IMR-90 (cell line): ENCODE data around the gene VEPH1. TPM values are rescaled to one million over a fixed set of nuclear protein-coding genes. Genes with fewer than 3 reads are reported as not detected.

Source experiments
- ATAC-seq: fragments of 200-7000 bp; cut with Tn5 transposase; 2 replicates; pipeline ENCODE4 v1.9.1; 2020; ENCODE audit warnings: low read depth, mild to moderate bottlenecking, moderate library complexity
- BruUV-seq: library from RNA; stranded (reverse); fragments of 400-500 nt; replicated peaks from 2 replicates; lab custom pipeline; 2021; lab: Mats Ljungman, UMichigan
- CTCF ChIA-PET: fragments of 300-600 bp; formaldehyde crosslinking; extraction: SDS; loops from one replicate; lab custom pipeline; 2021; ENCODE audit warnings: antibody characterized with exemption; lab: Yijun Ruan, JAX
- POLR2A ChIA-PET: fragments of 300-600 bp; sonication (Branson Sonifier 250); formaldehyde crosslinking; loops from one replicate; lab custom pipeline; 2022; ENCODE audit warnings: antibody characterized with exemption; ENCODE audit not compliant: unreplicated experiment; lab: Charles Lee
- DNase-seq: peaks from one replicate; pipeline ENCODE4 v3.0.0; 2013
- H2AFZ ChIP-seq: replicated peaks from 2 replicates; pipeline ENCODE3; 2013; ENCODE audit warnings: low read length, mild to moderate bottlenecking; ENCODE audit not compliant: poor library complexity
- H2AK5ac ChIP-seq: 2 replicates; pipeline ENCODE4 v1.6.1; 2013; ENCODE audit warnings: low read depth, low read length, inconsistent platforms
- H2AK9ac ChIP-seq: replicated peaks from 2 replicates; pipeline ENCODE3; 2013; ENCODE audit warnings: mild to moderate bottlenecking, low read depth, low read length, moderate library complexity; ENCODE audit not compliant: poor library complexity
- H2BK120ac ChIP-seq: 2 replicates; pipeline ENCODE4 v1.6.1; 2013; ENCODE audit warnings: low read depth, low read length, inconsistent platforms
- H2BK15ac ChIP-seq: 3 replicates; pipeline ENCODE4 v1.6.1; 2013; ENCODE audit warnings: low read depth, low read length, inconsistent platforms
- H2BK20ac ChIP-seq: 2 replicates; pipeline ENCODE4 v1.6.1; 2013; ENCODE audit warnings: low read depth, mild to moderate bottlenecking, inconsistent platforms, low read length, moderate library complexity
- H2BK5ac ChIP-seq: 2 replicates; pipeline ENCODE4 v1.6.1; 2013; ENCODE audit warnings: mild to moderate bottlenecking, low read depth, low read length, inconsistent platforms; ENCODE audit not compliant: poor library complexity, severe bottlenecking
- H3K14ac ChIP-seq: replicated peaks from 2 replicates; pipeline ENCODE4 v1.6.1; 2013; ENCODE audit warnings: low read depth, low read length, inconsistent platforms
- H3K18ac ChIP-seq: 2 replicates; pipeline ENCODE4 v1.6.1; 2013; ENCODE audit warnings: low read depth, low read length, control low read depth
- H3K23ac ChIP-seq: 2 replicates; pipeline ENCODE4 v1.6.1; 2013; ENCODE audit warnings: low read depth, low read length, inconsistent platforms
- H3K27ac ChIP-seq: 2 replicates; pipeline ENCODE4 v1.5.1; 2013; ENCODE audit warnings: mild to moderate bottlenecking, control low read depth, low read length; ENCODE audit not compliant: insufficient read depth
- H3K27me3 ChIP-seq: 2 replicates; pipeline ENCODE4 v1.6.1; 2013; ENCODE audit warnings: low read length; ENCODE audit not compliant: control insufficient read depth, insufficient read depth
- H3K36me3 ChIP-seq: 2 replicates; pipeline ENCODE4 v1.6.1; 2013; ENCODE audit warnings: low read length, mixed read lengths; ENCODE audit not compliant: control insufficient read depth, insufficient read depth
- H3K4ac ChIP-seq: 2 replicates; pipeline ENCODE4 v1.6.1; 2013; ENCODE audit warnings: low read depth, low read length, inconsistent platforms
- H3K4me1 ChIP-seq: 2 replicates; pipeline ENCODE4 v1.6.1; 2013; ENCODE audit warnings: low read length, mixed read lengths; ENCODE audit not compliant: control insufficient read depth, insufficient read depth
- H3K4me2 ChIP-seq: 2 replicates; pipeline ENCODE4 v1.6.1; 2013; ENCODE audit warnings: low read depth, mild to moderate bottlenecking, control low read depth, low read length, moderate library complexity
- H3K4me3 ChIP-seq: 2 replicates; pipeline ENCODE4 v1.5.1; 2013; ENCODE audit warnings: low read depth, mild to moderate bottlenecking, control low read depth, low read length, moderate library complexity; ENCODE audit not compliant: insufficient read depth
- H3K56ac ChIP-seq: 2 replicates; pipeline ENCODE4 v1.6.1; 2013; ENCODE audit warnings: low read length, inconsistent platforms; ENCODE audit not compliant: insufficient read depth; ENCODE audit errors: extremely low read depth
- H3K79me1 ChIP-seq, 2 experiments: 2 replicates each; pipeline ENCODE4 v1.6.1; 2013; ENCODE audit warnings: low read length in 2 of 2, inconsistent platforms in 1 of 2, low read depth in 1 of 2
- H3K9ac ChIP-seq: 2 replicates; pipeline ENCODE4 v1.6.1; 2013; ENCODE audit warnings: low read depth, low read length, control low read depth
- H3K9me1 ChIP-seq: 2 replicates; pipeline ENCODE4 v1.6.1; 2013; ENCODE audit warnings: low read length, inconsistent platforms; ENCODE audit not compliant: insufficient read depth
- H3K9me3 ChIP-seq: 2 replicates; pipeline ENCODE4 v1.6.1; 2013; ENCODE audit warnings: low read length; ENCODE audit not compliant: control insufficient read depth, insufficient read depth
- H4K20me1 ChIP-seq: 2 replicates; pipeline ENCODE4 v1.6.1; 2013; ENCODE audit warnings: low read length, inconsistent platforms; ENCODE audit not compliant: insufficient read depth
- H4K5ac ChIP-seq: 2 replicates; pipeline ENCODE4 v1.6.1; 2013; ENCODE audit warnings: mild to moderate bottlenecking, low read depth, low read length, control low read depth
- H4K8ac ChIP-seq, 2 experiments: 2 replicates each; pipeline ENCODE4 v1.6.1; 2013; ENCODE audit warnings: low read depth in 2 of 2, low read length in 2 of 2, control low read depth in 1 of 2, inconsistent platforms in 1 of 2
- H4K91ac ChIP-seq: 2 replicates; pipeline ENCODE4 v1.6.1; 2013; ENCODE audit warnings: low read depth, low read length, inconsistent platforms; ENCODE audit not compliant: insufficient read depth
- BHLHE40 ChIP-seq: fragments of 150-350 bp; IDR thresholded peaks from 2 replicates; pipeline ENCODE4 v1.6.1; 2016; ENCODE audit warnings: mild to moderate bottlenecking, low read depth, low read length
- CEBPB ChIP-seq: IDR thresholded peaks from 2 replicates; pipeline ENCODE4 v1.6.1; 2012; ENCODE audit warnings: low read depth, low read length, improper control_type of control experiment
- CHD1 ChIP-seq: IDR thresholded peaks from 2 replicates; pipeline ENCODE4 v1.6.1; 2012; ENCODE audit warnings: low read depth, low read length, improper control_type of control experiment
- FOS ChIP-seq: fragments of 150-350 bp; IDR thresholded peaks from 2 replicates; pipeline ENCODE4 v1.6.1; 2016; ENCODE audit warnings: low read depth, low read length
- MAFK ChIP-seq: IDR thresholded peaks from 2 replicates; pipeline ENCODE4 v1.6.1; 2012; ENCODE audit warnings: low read depth, low read length, improper control_type of control experiment
- MAZ ChIP-seq: IDR thresholded peaks from 2 replicates; pipeline ENCODE4 v1.6.1; 2012; ENCODE audit warnings: low read depth, mild to moderate bottlenecking, low read length, improper control_type of control experiment, moderate library complexity, borderline replicate concordance
- MXI1 ChIP-seq: IDR thresholded peaks from 2 replicates; pipeline ENCODE4 v1.6.1; 2012; ENCODE audit warnings: low read depth, mild to moderate bottlenecking, low read length, moderate library complexity, borderline replicate concordance
- NFE2L2 ChIP-seq: fragments of 150-350 bp; IDR thresholded peaks from 2 replicates; pipeline ENCODE4 v1.6.1; 2016; ENCODE audit warnings: low read depth, mild to moderate bottlenecking, low read length
- POLR2A ChIP-seq: IDR thresholded peaks from 2 replicates; pipeline ENCODE4 v1.6.1; 2012; ENCODE audit warnings: mild to moderate bottlenecking, low read depth, low read length
- RAD21 ChIP-seq: IDR thresholded peaks from 2 replicates; pipeline ENCODE4 v1.6.1; 2012; ENCODE audit warnings: low read length, improper control_type of control experiment
- RCOR1 ChIP-seq: IDR thresholded peaks from 2 replicates; pipeline ENCODE4 v1.6.1; 2012; ENCODE audit warnings: mild to moderate bottlenecking, low read length, improper control_type of control experiment; ENCODE audit not compliant: insufficient replicate concordance
- RFX5 ChIP-seq: IDR thresholded peaks from 2 replicates; pipeline ENCODE4 v1.8.0; 2012; ENCODE audit warnings: low read depth, mild to moderate bottlenecking, low read length, moderate library complexity
- USF2 ChIP-seq: fragments of 150-350 bp; IDR thresholded peaks from 2 replicates; pipeline ENCODE4 v1.6.1; 2017; ENCODE audit warnings: mild to moderate bottlenecking, antibody characterized with exemption, low read length, low read depth
- WGBS, 2 experiments: methylation state at CpG; one replicate each; pipeline versions ENCODE4 v1.1.5 to v1.1.7; 2013; ENCODE audit warnings: missing lambda C conversion rate in 2 of 2; ENCODE audit not compliant: insufficient read length in 1 of 2; ENCODE audit errors: extremely low coverage in 2 of 2; 5-methylcytosine and 5-hydroxymethylcytosine counted together
- dilution Hi-C: fragments of 300-500 bp; cut with HindIII; formaldehyde crosslinking; loops from one replicate; pipeline ENCODE4 v1.14.3; 2018; ENCODE audit warnings: low sequenced_read_pairs; ENCODE audit not compliant: unreplicated experiment
- in situ Hi-C: fragments of 300-500 bp; cut with MboI; formaldehyde crosslinking; loops from 3 replicates; pipeline ENCODE4 v1.14.3; 2019; ENCODE audit warnings: low sequenced_read_pairs, inconsistent platforms, mixed read lengths
- intact Hi-C: fragments of 100-400 bp; cut with micrococcal nuclease; formaldehyde crosslinking; loops from 2 replicates; pipeline ENCODE4 v1.10.0; 2022
- polyA plus RNA-seq, 3 experiments: library from polyadenylated mRNA; depleted of rRNA; stranded (reverse); fragments of >200 nt; gene quantifications; 2 replicates each; pipeline ENCODE4 v1.2.3, GENCODE V29; 2012; ENCODE audit warnings: low replicate concordance in 1 of 3
- total RNA-seq: library from RNA; depleted of rRNA; stranded (reverse); fragments of >200 nt; gene quantifications from 2 replicates; pipeline ENCODE4 v1.2.3, GENCODE V29; 2012
- TF ChIP-seq, protein P1 (sequence below): fragments of 150-350 bp; IDR thresholded peaks from 2 replicates; pipeline ENCODE4 v1.6.1; 2016; ENCODE audit warnings: low read depth, mild to moderate bottlenecking, low read length, moderate library complexity, borderline replicate concordance
- TF ChIP-seq, protein P2 (sequence below): conservative IDR thresholded peaks from 2 replicates; pipeline ENCODE4 v1.5.1; 2012; ENCODE audit warnings: mild to moderate bottlenecking, low read depth, low read length, improper control_type of control experiment

VEPH1 gene
- total and polyA plus RNA-seq, 2 of the 4 experiments (the other 2 are of a cell fraction) = 30.5 to 130 TPM

DNA sequence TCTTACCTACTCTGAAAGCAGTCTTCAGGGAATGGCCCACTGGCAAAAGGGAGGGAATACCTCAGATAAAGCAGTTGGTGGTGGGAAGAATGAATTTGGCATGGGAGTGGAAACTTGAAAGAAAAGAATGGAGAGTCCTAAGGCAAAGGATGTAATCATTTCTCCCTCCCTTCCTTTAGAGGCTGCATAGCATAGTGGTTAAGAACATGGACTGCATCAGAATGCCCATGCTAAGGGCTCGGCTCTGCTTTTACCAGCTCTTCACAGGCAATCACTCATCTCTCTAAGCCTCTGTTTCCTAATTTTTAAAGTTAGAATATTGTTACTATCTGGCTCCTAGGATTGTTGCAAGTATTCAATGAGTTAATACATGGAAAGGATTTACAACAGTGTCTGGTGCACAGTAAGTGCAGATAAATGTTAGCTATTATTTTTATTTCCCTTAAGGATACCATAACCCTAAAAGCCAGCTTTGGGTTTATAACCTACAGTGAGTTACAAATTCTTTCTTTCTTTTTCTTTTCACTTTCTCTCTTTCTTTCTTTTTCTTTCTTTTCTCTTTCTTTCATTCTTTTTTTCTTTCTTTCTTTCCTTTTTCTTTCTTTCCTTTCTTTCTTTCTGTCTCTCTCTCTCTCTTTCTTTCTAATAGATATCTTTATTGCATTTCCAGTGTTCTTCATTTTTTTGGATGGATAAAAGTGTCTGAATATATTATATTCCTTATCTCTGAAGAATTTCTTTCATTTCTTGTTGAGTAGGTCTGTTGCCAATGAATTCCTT is 23.6 kb downstream of the VEPH1 start:
- Histone ChIP-seq H4K5ac (no peak overlapping the region; the same call in 1 of the 2 replicates), H3K4me1 (peaks cover 2% of the 10 kb centered on the region; the same call in 1 of the 2 replicates), H2AK9ac (no peak overlapping the region), H3K27me3 (no peaks in the 10 kb centered on the region), H3K4me3 (no peak overlapping the region), H2BK5ac (no peak overlapping the region), H3K79me1 (peaks cover 14 to 21% of the 10 kb centered on the region in 2 experiments; a peak in 3 of 4 replicates), H2BK20ac (no peak overlapping the region), H4K8ac (no peak overlapping the region), H3K9ac (no peak overlapping the region), H2AFZ (no peak overlapping the region), H3K23ac (no peak overlapping the region), H2BK120ac (no peak overlapping the region), H3K4me2 (no peak overlapping the region), H3K18ac (no peak overlapping the region), H4K91ac (no peak overlapping the region), H3K27ac (no peak overlapping the region), H4K20me1 (no peaks in the 10 kb centered on the region), H3K9me3 (no peaks in the 10 kb centered on the region), H3K9me1 (no peaks in the 10 kb centered on the region), H2AK5ac (no peak overlapping the region), H3K56ac (no peak overlapping the region), H2BK15ac (no peak overlapping the region), H3K4ac (no peak overlapping the region), H3K14ac (no peak overlapping the region), H3K36me3 (no peaks in the 10 kb centered on the region)
- dilution Hi-C loops = no loop called here
- no TSS peak for BruUV-seq
- ATAC-seq (no peak), DNase-seq (no peak)
- ChIA-PET POLR2A (no interaction called here), CTCF (no interaction called here)
- in situ Hi-C loops = no loop called here
- WGBS, 2 experiments = no CpG with 5 or more reads among the region's 1 CpG
- intact Hi-C loops = no loop called here
- TF ChIP-seq RCOR1 = no peak
- TF ChIP-seq, protein P1, sequence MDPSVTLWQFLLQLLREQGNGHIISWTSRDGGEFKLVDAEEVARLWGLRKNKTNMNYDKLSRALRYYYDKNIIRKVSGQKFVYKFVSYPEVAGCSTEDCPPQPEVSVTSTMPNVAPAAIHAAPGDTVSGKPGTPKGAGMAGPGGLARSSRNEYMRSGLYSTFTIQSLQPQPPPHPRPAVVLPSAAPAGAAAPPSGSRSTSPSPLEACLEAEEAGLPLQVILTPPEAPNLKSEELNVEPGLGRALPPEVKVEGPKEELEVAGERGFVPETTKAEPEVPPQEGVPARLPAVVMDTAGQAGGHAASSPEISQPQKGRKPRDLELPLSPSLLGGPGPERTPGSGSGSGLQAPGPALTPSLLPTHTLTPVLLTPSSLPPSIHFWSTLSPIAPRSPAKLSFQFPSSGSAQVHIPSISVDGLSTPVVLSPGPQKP = no peak
- no peak for TF ChIP-seq CHD1
- TF ChIP-seq MAZ = no peak
- no peak for TF ChIP-seq MAFK
- TF ChIP-seq CEBPB = no peak
- no peak for TF ChIP-seq BHLHE40
- no peak for TF ChIP-seq MXI1
- no peak for TF ChIP-seq USF2
- TF ChIP-seq POLR2A = no peak
- no peak for TF ChIP-seq RFX5
- TF ChIP-seq, protein P2, sequence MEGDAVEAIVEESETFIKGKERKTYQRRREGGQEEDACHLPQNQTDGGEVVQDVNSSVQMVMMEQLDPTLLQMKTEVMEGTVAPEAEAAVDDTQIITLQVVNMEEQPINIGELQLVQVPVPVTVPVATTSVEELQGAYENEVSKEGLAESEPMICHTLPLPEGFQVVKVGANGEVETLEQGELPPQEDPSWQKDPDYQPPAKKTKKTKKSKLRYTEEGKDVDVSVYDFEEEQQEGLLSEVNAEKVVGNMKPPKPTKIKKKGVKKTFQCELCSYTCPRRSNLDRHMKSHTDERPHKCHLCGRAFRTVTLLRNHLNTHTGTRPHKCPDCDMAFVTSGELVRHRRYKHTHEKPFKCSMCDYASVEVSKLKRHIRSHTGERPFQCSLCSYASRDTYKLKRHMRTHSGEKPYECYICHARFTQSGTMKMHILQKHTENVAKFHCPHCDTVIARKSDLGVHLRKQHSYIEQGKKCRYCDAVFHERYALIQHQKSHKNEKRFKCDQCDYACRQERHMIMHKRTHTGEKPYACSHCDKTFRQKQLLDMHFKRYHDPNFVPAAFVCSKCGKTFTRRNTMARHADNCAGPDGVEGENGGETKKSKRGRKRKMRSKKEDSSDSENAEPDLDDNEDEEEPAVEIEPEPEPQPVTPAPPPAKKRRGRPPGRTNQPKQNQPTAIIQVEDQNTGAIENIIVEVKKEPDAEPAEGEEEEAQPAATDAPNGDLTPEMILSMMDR = no peak
- no peak for TF ChIP-seq FOS
- TF ChIP-seq RAD21 = no peak
- TF ChIP-seq NFE2L2 = no peak
